ENCODE data around the gene TMEM165.

TMEM165 gene

GRCh38 chr4:55369968-55370367, 25.8 kb upstream of the TMEM165 start:
- no peak for DNase-seq

GRCh38 chr4:55372259-55372658, 23.5 kb upstream of the TMEM165 start:
- no peak for DNase-seq

- DNase-seq, result no peak
Measured at GRCh38 chr4:55373461-55373860, 22.3 kb upstream of the TMEM165 start.

- DNase-seq, result no peak
Measured at GRCh38 chr4:55376698-55377097, 19.1 kb upstream of the TMEM165 start.

GRCh38 chr4:55378617-55379467, 16.9 kb upstream of the TMEM165 start:
- DNase-seq, result no peak

- no peak for DNase-seq
Measured at GRCh38 chr4:55380576-55380975, 15.2 kb upstream of the TMEM165 start.

- no peak for DNase-seq
Measured at GRCh38 chr4:55381502-55381901, 14.3 kb upstream of the TMEM165 start.

GRCh38 chr4:55382488-55383003, 13.2 kb upstream of the TMEM165 start:
- no peak for DNase-seq

- DNase-seq, result no peak
Measured at GRCh38 chr4:55385201-55385649, 10.5 kb upstream of the TMEM165 start.

GRCh38 chr4:55386073-55386472, 9.7 kb upstream of the TMEM165 start:
- DNase-seq, result no peak

- DNase-seq, result no peak
Measured at GRCh38 chr4:55386840-55387239, 8.9 kb upstream of the TMEM165 start.

GRCh38 chr4:55393461-55394320, 2.1 kb upstream of the TMEM165 start:
- no peak for DNase-seq

- no peak for DNase-seq
Measured at GRCh38 chr4:55395218-55395528, 584 bp upstream of the TMEM165 start.

GRCh38 chr4:55396308-55397125, 760 bp downstream of the TMEM165 start:
- DNase-seq, result peak; percentile 6

- DNase-seq, result no peak
Measured at GRCh38 chr4:55397126-55397436, 1.3 kb downstream of the TMEM165 start.

- no peak for DNase-seq
Measured at GRCh38 chr4:55397520-55398321, 2.0 kb downstream of the TMEM165 start.

- DNase-seq, result no peak
Measured at GRCh38 chr4:55398461-55398860, 2.7 kb downstream of the TMEM165 start.

GRCh38 chr4:55398966-55399365, 3.2 kb downstream of the TMEM165 start:
- no peak for DNase-seq

GRCh38 chr4:55399581-55399980, 3.8 kb downstream of the TMEM165 start:
- no peak for DNase-seq

- DNase-seq, result no peak
Measured at GRCh38 chr4:55405073-55405472, 9.3 kb downstream of the TMEM165 start.

- no peak for DNase-seq
Measured at GRCh38 chr4:55406545-55406944, 10.8 kb downstream of the TMEM165 start.

- DNase-seq, result no peak
Measured at GRCh38 chr4:55407119-55407518, 11.4 kb downstream of the TMEM165 start.

Data from activated CD4-positive, alpha-beta T cell treated with anti-CD3 and anti-CD28 coated beads, Interleukin-2, amount 50 U/mL, for 1 hour (primary cell).